NT2/D1 (cell line): ENCODE measurements around the gene TSC22D2.

ENCODE experiments used
- DNase-seq: peaks from one replicate; pipeline ENCODE4 v3.0.0-alpha.2; 2011; ENCODE audit warnings: low read depth, low spot score
- H3K27me3 ChIP-seq: 2 replicates; pipeline ENCODE4 v1.6.0; 2011; ENCODE audit warnings: mild to moderate bottlenecking; ENCODE audit not compliant: insufficient read length, insufficient read depth
- H3K36me3 ChIP-seq: 2 replicates; pipeline ENCODE4 v1.6.1; 2011; ENCODE audit warnings: mild to moderate bottlenecking, low read length, mixed read lengths; ENCODE audit not compliant: insufficient read depth, insufficient read length
- H3K4me1 ChIP-seq: 2 replicates; pipeline ENCODE4 v1.5.1; 2011; ENCODE audit not compliant: insufficient read depth, insufficient read length
- H3K4me3 ChIP-seq: 2 replicates; pipeline ENCODE4 v1.5.1; 2011; ENCODE audit warnings: low read depth; ENCODE audit not compliant: insufficient read length
- H3K9ac ChIP-seq: 2 replicates; pipeline ENCODE4 v1.6.0; 2011; ENCODE audit warnings: low read depth; ENCODE audit not compliant: insufficient read length
- H3K9me3 ChIP-seq: 2 replicates; pipeline ENCODE4 v1.5.1; 2011; ENCODE audit warnings: mild to moderate bottlenecking, low read length; ENCODE audit not compliant: insufficient read depth
- SUZ12 ChIP-seq: IDR thresholded peaks from 2 replicates; pipeline ENCODE4 v1.6.1; 2011; ENCODE audit not compliant: insufficient read length, insufficient read depth; ENCODE audit errors: extremely low read depth
- YY1 ChIP-seq: IDR thresholded peaks from 2 replicates; pipeline ENCODE4 v1.6.1; 2011; ENCODE audit not compliant: insufficient read length, insufficient read depth
- ZNF274 ChIP-seq: IDR thresholded peaks from 2 replicates; pipeline ENCODE4 v1.6.1; 2011; ENCODE audit warnings: mild to moderate bottlenecking, low read depth, low read length

The TSC22D2 gene

GRCh38 chr3:150409512-150410310 lies 1.6 kb downstream of the TSC22D2 start:
- no peaks in the 10 kb centered on the region for H3K4me1 ChIP-seq
- no peaks in the 10 kb centered on the region for H3K27me3 ChIP-seq
- no peak for TF ChIP-seq SUZ12
- no peak for TF ChIP-seq ZNF274
- no peak for TF ChIP-seq YY1
- DNase-seq: peak; percentile 44
- H3K36me3 ChIP-seq: peaks cover 54% of the 10 kb centered on the region
- peak overlapping the region; percentile 95 for H3K4me3 ChIP-seq
- peak overlapping the region; percentile 97 for H3K9ac ChIP-seq
- no peaks in the 10 kb centered on the region for H3K9me3 ChIP-seq

- peak overlapping the region; percentile 97 for H3K9ac ChIP-seq
- H3K4me3 ChIP-seq: peak overlapping the region; percentile 95
- DNase-seq: no peak
- H3K36me3 ChIP-seq: peaks cover 62% of the 10 kb centered on the region
- TF ChIP-seq ZNF274 (no peak), SUZ12 (no peak), YY1 (no peak)
- H3K27me3 ChIP-seq: no peaks in the 10 kb centered on the region
- no peaks in the 10 kb centered on the region for H3K4me1 ChIP-seq
- H3K9me3 ChIP-seq: no peaks in the 10 kb centered on the region
These were observed 2.4 kb downstream of the TSC22D2 start for GRCh38 chr3:150410311-150411105.

GRCh38 chr3:150411106-150411460 lies 3.0 kb downstream of the TSC22D2 start:
- H3K9ac ChIP-seq: peak overlapping the region; percentile 97
- peak overlapping the region; percentile 95 for H3K4me3 ChIP-seq
- no peak for DNase-seq
- no peaks in the 10 kb centered on the region for H3K4me1 ChIP-seq
- H3K27me3 ChIP-seq: no peaks in the 10 kb centered on the region
- TF ChIP-seq YY1: no peak
- TF ChIP-seq SUZ12: no peak
- TF ChIP-seq ZNF274: no peak
- no peaks in the 10 kb centered on the region for H3K9me3 ChIP-seq
- peaks cover 67% of the 10 kb centered on the region for H3K36me3 ChIP-seq

GRCh38 chr3:150411546-150411945 lies 3.4 kb downstream of the TSC22D2 start:
- H3K4me1 ChIP-seq: no peaks in the 10 kb centered on the region
- peak overlapping the region; percentile 95 for H3K4me3 ChIP-seq
- no peaks in the 10 kb centered on the region for H3K27me3 ChIP-seq
- TF ChIP-seq SUZ12 (no peak), YY1 (no peak), ZNF274 (no peak)
- H3K36me3 ChIP-seq: peaks cover 69% of the 10 kb centered on the region
- no peaks in the 10 kb centered on the region for H3K9me3 ChIP-seq
- H3K9ac ChIP-seq: peak overlapping the region; percentile 46
- no peak for DNase-seq

- H3K36me3 ChIP-seq: peaks cover 73% of the 10 kb centered on the region
- no peak for TF ChIP-seq YY1
- no peak for TF ChIP-seq SUZ12
- no peak for TF ChIP-seq ZNF274
- no peaks in the 10 kb centered on the region for H3K27me3 ChIP-seq
- H3K4me3 ChIP-seq: peak overlapping the region; percentile 95
- no peaks in the 10 kb centered on the region for H3K4me1 ChIP-seq
- H3K9ac ChIP-seq: peak overlapping the region; percentile 51
- no peaks in the 10 kb centered on the region for H3K9me3 ChIP-seq
- no peak for DNase-seq
These were observed 3.9 kb downstream of the TSC22D2 start for GRCh38 chr3:150411976-150412375.

- H3K36me3 ChIP-seq: peaks cover 80% of the 10 kb centered on the region
- DNase-seq: no peak
- H3K9me3 ChIP-seq: no peaks in the 10 kb centered on the region
- TF ChIP-seq ZNF274 (no peak), SUZ12 (no peak), YY1 (no peak)
- H3K4me3 ChIP-seq: peak overlapping the region; percentile 33
- no peaks in the 10 kb centered on the region for H3K27me3 ChIP-seq
- H3K4me1 ChIP-seq: no peaks in the 10 kb centered on the region
- peak overlapping the region; percentile 51 for H3K9ac ChIP-seq
These were observed 4.6 kb downstream of the TSC22D2 start for GRCh38 chr3:150412561-150413231.
